ENCODE measurements around the gene ATG13. TPM values are rescaled to one million over a fixed set of nuclear protein-coding genes. Genes with fewer than 3 reads are reported as not detected.
A peak's percentile ranks its signal among the peaks of the same experiment; 100 is the strongest.

The ATG13 gene
- polyA plus RNA-seq, 1 experiment = 57.9 TPM

GRCh38 chr11:46662366-46662765 is 45.0 kb downstream of the ATG13 start:
- no peak for DNase-seq (ENCODE audit: low read depth, low spot score)
- no peak for TF ChIP-seq CTCF (IDR thresholded peaks at IDR 0.05; ENCODE audit: low read depth, low read length)
- Histone ChIP-seq H3K27me3 (ENCODE audit: control insufficient read depth, insufficient read depth, low read length) (no peaks in the 10 kb centered on the region), H3K9me3 (ENCODE audit: control insufficient read depth, insufficient read depth, low read length) (no peaks in the 10 kb centered on the region), H3K27ac (ENCODE audit: low read depth, low read length) (no peak overlapping the region), H3K4me3 (ENCODE audit: low read depth, low read length) (no peak overlapping the region)
- POLR2A ChIA-PET = interaction anchor here (1.0 kb wide), 1 partner anchor 13 kb away, joined by 3 read pairs; no protein-coding TSS in a partner anchor
- CTCF ChIA-PET = no interaction called here

- Histone ChIP-seq H3K9me3 (ENCODE audit: control insufficient read depth, insufficient read depth, low read length) (no peaks in the 10 kb centered on the region), H3K27ac (ENCODE audit: low read depth, low read length) (peak overlapping the region; percentile 39), H3K4me3 (ENCODE audit: low read depth, low read length) (no peak overlapping the region), H3K27me3 (ENCODE audit: control insufficient read depth, insufficient read depth, low read length) (no peaks in the 10 kb centered on the region)
- no peak for DNase-seq (ENCODE audit: low read depth, low spot score)
- CTCF ChIA-PET = interaction anchor here (1.1 kb wide), 1 partner anchor 21 kb away, joined by 3 read pairs; no protein-coding TSS in a partner anchor
- POLR2A ChIA-PET = interaction anchor here (1.0 kb wide), 1 partner anchor 14 kb away, joined by 3 read pairs; no protein-coding TSS in a partner anchor
- TF ChIP-seq CTCF (IDR thresholded peaks at IDR 0.05; ENCODE audit: low read depth, low read length) = no peak
Measured at GRCh38 chr11:46663277-46663940, 46.1 kb downstream of the ATG13 start.

GRCh38 chr11:46664612-46665011 is 47.3 kb downstream of the ATG13 start:
- ChIA-PET CTCF (no interaction called here), POLR2A (interaction anchor here (0.5 kb wide), 1 partner anchor 744 kb away, joined by 4 read pairs; no protein-coding TSS in a partner anchor)
- TF ChIP-seq CTCF (IDR thresholded peaks at IDR 0.05; ENCODE audit: low read depth, low read length) = no peak
- H3K27me3 ChIP-seq (ENCODE audit: control insufficient read depth, insufficient read depth, low read length) = no peaks in the 10 kb centered on the region
- H3K4me3 ChIP-seq (ENCODE audit: low read depth, low read length) = no peak overlapping the region
- no peaks in the 10 kb centered on the region for H3K9me3 ChIP-seq (ENCODE audit: control insufficient read depth, insufficient read depth, low read length)
- H3K27ac ChIP-seq (ENCODE audit: low read depth, low read length) = no peak overlapping the region
- no peak for DNase-seq (ENCODE audit: low read depth, low spot score)

GRCh38 chr11:46665356-46665755 is 48.0 kb downstream of the ATG13 start:
- ChIA-PET CTCF (no interaction called here), POLR2A (interaction anchor here (0.5 kb wide), 2 partner anchors 97 to 744 kb away, joined by 4 to 8 read pairs; no protein-coding TSS in a partner anchor)
- H3K27me3 ChIP-seq (ENCODE audit: control insufficient read depth, insufficient read depth, low read length) = no peaks in the 10 kb centered on the region
- no peak overlapping the region for H3K27ac ChIP-seq (ENCODE audit: low read depth, low read length)
- no peak for TF ChIP-seq CTCF (IDR thresholded peaks at IDR 0.05; ENCODE audit: low read depth, low read length)
- no peaks in the 10 kb centered on the region for H3K9me3 ChIP-seq (ENCODE audit: control insufficient read depth, insufficient read depth, low read length)
- no peak for DNase-seq (ENCODE audit: low read depth, low spot score)
- no peak overlapping the region for H3K4me3 ChIP-seq (ENCODE audit: low read depth, low read length)

GRCh38 chr11:46666516-46666915 is 49.2 kb downstream of the ATG13 start:
- ChIA-PET POLR2A (no interaction called here), CTCF (no interaction called here)
- no peaks in the 10 kb centered on the region for H3K27me3 ChIP-seq (ENCODE audit: control insufficient read depth, insufficient read depth, low read length)
- no peak for TF ChIP-seq CTCF (IDR thresholded peaks at IDR 0.05; ENCODE audit: low read depth, low read length)
- no peaks in the 10 kb centered on the region for H3K9me3 ChIP-seq (ENCODE audit: control insufficient read depth, insufficient read depth, low read length)
- H3K4me3 ChIP-seq (ENCODE audit: low read depth, low read length) = no peak overlapping the region
- DNase-seq (ENCODE audit: low read depth, low spot score) = no peak
- peak overlapping the region; percentile 11 for H3K27ac ChIP-seq (ENCODE audit: low read depth, low read length)
